ENCODE data around the gene ADAMTSL2.
"Not testable (repeated sequence)": the region's sequence is repeated elsewhere in the genome, so short reads cannot be mapped to it uniquely, and the experiment has no call there.

The ADAMTSL2 gene

DNA sequence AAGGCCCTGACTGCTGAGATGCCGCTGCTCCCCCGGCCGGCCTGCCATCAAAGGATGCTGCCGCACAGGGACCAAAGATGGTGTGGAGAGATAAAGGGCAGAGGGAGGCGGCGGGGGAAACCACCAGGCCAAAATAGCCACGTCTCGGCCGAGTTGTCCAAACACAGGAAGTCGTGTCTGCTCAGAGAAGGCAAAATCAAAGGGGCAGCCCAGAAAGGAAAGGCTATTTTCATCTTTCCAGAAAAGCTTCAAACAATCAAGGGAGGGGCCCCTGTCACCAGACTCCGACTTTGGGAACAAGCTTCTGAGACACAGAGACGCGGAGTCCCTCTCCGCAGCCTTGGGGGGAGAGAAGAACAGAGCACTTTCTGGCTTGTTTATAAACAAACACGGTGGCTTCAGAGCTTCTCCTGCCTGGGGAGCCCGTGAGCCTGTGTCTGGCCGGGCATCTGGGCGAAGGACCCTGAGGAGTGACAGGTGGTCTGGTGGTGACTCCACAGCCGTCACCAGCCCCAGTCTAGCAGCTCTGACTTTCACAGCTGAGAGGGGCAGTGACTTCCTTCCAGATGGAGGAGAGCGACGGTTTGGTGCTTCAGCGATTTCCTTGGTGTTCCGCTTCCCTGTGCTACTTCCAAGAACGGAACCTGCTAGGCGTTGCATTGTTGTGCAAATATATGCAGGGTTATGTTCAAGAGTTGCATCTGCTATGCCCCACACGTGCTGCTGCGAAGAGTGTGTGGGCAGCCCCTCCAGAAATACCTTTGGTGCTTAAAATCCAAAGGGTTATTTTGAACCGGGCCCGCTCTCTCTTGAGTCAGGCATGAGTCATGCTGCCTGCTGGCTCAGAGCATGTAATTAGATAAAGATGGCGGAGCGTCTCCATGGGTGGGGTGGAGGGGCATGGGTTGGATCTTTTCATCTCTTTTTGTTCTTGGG lies 24.0 kb downstream of the ADAMTSL2 start:
- DNase-seq (ENCODE audit: low read depth), result peak; percentile 20

- no peak for DNase-seq (ENCODE audit: low read depth)
Measured at GRCh38 chr9:133560311-133560710, 25.8 kb downstream of the ADAMTSL2 start.

- DNase-seq (ENCODE audit: low read depth), result no peak
Measured at GRCh38 chr9:133560944-133561343, 26.4 kb downstream of the ADAMTSL2 start.

GRCh38 chr9:133561976-133562554 lies 27.6 kb downstream of the ADAMTSL2 start:
- DNase-seq (ENCODE audit: low read depth), result no peak

GRCh38 chr9:133562611-133563290 lies 28.2 kb downstream of the ADAMTSL2 start:
- no peak for DNase-seq (ENCODE audit: low read depth)

DNA sequence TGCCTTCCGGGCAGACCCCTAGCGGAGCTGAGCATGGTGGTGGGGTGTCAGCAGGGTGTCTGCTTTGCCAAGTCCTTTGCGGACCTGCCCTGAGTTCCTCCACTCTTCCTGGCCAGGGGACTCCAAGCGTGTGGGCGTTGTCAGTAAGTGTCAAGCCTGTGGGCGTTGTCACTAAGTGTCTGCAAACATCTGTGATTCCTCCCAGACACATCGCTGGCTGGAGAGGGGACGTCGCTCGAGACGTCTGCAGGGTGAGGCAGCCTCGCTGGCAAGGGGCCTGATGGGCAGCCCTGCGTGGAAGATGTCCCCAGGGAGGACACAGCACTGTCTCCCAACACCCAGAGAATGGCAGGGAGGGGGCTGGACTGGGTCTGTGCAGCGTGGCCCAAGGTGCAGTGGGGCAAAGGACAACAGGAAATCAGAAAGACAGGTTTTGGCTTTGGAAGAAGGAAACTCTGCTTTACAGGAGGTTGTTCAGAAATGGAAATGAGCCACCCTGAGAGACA lies 28.8 kb downstream of the ADAMTSL2 start:
- no peak for DNase-seq (ENCODE audit: low read depth)

DNA sequence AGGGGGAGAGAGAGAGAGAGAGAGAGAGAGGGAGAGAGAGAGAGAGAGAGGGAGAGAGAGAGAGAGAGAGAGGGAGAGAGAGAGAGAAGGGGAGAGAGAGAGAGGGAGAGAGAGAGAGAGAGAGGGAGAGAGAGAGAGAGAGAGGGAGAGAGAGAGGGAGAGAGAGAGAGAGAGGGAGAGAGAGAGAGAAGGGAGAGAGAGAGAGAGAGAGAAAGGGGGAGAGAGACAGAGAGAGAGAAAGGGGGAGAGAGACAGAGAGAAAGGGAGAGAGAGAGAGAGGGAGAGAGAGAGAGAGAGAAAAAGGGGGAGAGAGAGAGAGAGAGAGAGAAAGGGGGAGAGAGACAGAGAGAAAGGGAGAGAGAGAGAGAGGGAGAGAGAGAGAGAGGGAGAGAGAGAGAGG lies 29.3 kb downstream of the ADAMTSL2 start:
- DNase-seq (ENCODE audit: low read depth), result not testable (repeated sequence)

- no peak for DNase-seq (ENCODE audit: low read depth)
Measured at GRCh38 chr9:133564451-133565116, 30.1 kb downstream of the ADAMTSL2 start.

DNA sequence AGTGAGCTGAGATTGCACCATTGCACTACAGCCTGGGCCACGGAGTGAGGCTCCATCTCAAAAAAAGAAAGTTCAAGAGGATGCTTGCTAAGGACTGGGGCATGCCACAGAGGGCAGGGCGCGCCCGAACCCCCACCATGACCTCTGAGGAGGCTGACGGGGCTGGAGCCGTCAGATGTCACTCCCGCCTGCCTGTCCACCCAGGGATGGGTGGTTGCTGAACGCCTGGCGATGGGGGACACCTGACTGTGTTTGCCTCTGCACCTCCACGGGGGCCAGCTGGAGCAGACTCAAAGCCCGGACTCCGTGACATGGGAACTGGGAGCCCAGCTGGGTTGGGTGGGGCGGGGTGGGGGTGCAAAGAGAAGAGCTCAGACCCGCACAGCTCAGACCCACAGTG lies 31.9 kb downstream of the ADAMTSL2 start:
- DNase-seq (ENCODE audit: low read depth), result no peak

DNA sequence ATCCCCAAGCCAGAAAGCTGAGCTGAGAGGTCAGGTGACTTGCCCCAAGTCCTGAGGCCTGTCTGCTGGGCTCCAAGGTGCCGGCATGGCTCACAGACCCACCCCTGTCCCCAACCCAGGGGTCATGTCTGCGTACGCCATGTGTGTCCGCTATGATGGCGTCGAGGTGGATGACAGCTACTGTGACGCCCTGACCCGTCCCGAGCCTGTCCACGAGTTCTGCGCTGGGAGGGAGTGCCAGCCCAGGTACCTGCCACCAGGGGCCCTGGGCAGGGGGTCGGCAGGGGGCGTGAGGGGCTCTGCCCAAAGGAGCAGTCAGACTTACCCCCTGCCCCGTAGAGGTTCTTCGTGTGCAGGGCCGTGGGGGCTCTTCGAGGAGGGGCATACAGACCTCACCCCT lies 32.3 kb downstream of the ADAMTSL2 start:
- DNase-seq (ENCODE audit: low read depth), result no peak

GRCh38 chr9:133568186-133568585 lies 33.7 kb downstream of the ADAMTSL2 start:
- DNase-seq (ENCODE audit: low read depth), result no peak

DNA sequence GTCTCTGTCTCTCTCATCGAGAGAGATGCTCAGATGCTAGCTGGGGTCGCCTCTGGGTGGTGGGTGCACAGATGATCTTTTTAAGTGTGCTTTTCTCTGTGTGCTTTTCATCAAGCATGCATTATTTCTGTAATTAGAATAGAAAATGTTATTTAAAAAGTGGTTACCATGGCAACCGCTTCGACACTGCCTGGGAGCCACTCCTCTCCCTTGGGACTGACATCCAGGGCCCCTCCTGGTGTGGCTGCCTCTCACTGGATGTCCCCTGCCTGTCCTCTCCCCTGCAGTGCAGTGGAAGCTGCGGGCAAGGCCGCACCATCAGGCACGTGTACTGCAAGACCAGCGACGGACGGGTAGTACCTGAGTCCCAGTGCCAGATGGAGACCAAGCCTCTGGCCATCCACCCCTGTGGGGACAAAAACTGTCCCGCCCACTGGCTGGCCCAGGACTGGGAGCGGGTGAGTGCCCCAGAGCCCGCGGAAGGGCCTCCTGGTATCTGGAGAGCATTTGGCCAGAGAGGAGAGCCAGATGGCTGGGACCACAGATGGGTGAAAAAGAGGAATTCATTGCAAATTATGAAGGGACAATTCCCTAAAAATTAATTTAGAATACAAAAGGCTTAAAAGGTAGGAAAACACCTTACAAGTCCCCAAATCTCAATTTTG lies 34.7 kb downstream of the ADAMTSL2 start:
- no peak for DNase-seq (ENCODE audit: low read depth)

GRCh38 chr9:133569891-133570690 lies 35.6 kb downstream of the ADAMTSL2 start:
- no peak for DNase-seq (ENCODE audit: low read depth)

DNA sequence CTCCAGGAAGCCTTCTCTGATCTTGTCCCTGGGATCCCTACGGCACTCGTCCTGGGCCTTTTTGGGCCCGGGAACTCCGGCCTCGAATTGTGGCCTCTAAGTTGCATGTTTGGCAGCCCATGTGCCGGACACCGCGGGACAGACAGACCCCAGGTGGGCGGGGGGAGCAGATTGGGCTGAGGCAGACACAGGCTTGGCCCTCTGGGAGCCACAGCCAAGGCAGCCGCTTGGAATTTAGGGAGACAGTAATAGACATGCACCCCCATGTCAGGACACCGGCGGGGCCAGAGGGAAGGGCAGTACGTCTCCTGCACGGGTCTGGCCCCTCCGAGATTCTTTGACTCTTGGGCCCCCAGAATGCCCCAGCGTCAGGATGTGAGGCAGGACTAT lies 36.2 kb downstream of the ADAMTSL2 start:
- DNase-seq (ENCODE audit: low read depth), result no peak

DNA sequence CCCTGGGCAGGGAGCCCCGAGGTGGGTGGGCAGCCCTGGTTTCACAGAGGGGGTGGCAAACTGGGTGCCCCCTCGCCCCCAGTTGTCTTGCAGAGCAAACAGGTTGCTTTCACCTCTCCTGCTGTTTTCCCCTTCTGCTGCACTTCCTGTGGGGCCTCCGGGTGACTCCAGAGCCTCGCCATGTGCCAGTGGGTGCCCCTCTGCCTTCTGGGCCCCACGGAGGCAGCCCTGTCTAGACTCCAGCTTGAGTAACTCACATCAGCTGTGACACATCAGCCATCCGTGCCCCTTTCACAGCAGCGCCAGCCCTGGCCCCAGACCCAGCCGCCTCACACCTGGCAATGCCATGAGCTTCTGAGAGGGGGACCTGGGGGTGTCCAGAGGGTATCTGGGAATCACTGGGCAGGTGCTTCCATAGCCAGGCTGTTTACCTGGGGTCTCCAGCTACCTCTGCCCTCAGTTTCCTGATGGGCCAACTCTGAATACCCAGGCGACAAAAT lies 36.9 kb downstream of the ADAMTSL2 start:
- no peak for DNase-seq (ENCODE audit: low read depth)

- DNase-seq (ENCODE audit: low read depth), result no peak
Measured at GRCh38 chr9:133571896-133572595, 37.5 kb downstream of the ADAMTSL2 start.

DNA sequence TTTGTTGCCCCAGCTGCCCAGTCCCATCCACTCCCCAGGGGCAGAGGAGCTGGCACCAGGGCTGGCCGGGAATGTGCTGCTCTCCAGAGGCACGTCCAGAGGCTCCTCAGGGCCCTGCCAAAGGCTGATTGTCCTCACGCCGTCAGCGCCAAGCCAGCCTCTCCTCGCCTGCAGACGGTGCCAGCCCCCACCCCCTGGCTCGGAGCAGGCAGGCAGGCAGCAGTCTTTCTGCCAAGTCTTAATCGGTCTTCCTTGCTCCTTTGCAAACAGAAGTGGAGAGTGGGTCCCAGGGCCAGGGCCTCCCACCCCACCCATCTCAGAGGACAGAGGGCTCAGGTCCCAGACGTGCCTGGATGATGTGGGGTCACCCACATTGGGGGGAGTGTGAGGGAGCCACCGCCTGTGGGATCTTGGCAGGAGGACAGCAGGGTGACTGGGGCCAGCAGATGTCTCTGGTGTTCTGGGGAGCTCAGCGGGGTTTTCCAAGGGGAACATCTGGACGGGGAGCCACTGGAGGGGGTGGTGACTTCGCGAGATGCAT lies 38.4 kb downstream of the ADAMTSL2 start:
- no peak for DNase-seq (ENCODE audit: low read depth)

DNA sequence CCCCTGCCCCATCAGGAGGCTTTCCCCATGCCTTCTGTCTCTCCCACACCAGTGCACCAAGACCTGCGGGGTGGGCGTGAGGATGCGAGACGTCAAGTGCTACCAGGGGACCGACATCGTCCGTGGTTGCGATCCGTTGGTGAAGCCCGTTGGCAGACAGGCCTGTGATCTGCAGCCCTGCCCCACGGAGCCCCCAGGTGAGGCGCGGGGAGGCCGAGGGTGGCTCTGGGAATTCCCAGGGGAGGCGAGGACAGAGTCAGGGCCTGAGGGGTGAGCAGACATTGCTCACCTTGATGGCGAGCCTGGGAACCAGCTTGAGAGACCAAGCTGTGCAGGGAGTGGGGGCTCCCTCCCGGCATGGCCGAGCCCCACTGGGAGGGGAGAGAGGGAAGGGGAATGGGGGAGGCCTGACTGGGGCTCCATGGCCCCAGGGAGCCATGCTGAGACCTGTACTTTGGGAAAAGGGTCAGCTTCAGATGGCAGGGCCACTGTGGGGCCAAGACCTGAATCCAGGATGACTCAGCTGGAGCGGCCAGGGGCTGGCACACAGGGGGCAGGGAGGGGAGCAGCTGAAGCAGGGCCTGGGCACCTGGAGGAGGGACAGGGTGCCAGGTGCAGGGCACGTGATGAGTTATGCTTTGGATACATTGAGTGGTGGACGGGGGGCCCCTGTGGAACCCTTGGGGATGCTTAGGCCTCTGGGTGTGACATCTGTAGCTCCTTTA lies 39.4 kb downstream of the ADAMTSL2 start:
- DNase-seq (ENCODE audit: low read depth), result no peak

DNA sequence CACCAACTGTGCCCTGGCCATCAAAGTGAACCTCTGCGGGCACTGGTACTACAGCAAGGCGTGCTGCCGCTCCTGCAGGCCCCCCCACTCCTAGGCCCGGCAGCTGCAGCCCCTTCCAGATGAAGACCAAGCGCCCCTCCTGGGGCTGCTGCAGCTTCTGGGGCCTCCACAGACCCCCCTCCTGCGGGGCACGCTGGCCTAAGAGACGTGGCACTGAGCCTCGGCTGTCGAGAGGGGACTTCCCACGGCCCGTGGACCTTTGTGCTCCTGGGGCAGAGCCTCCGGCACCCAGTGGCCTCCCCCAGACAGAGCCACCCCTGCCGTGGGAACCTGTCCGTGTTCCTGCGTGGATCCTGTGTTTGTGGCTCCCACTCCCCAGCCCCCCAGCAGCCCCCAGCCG lies 40.3 kb downstream of the ADAMTSL2 start:
- DNase-seq (ENCODE audit: low read depth), result no peak
